ENCODE measurements around the gene OLR1.

OLR1 gene

DNA sequence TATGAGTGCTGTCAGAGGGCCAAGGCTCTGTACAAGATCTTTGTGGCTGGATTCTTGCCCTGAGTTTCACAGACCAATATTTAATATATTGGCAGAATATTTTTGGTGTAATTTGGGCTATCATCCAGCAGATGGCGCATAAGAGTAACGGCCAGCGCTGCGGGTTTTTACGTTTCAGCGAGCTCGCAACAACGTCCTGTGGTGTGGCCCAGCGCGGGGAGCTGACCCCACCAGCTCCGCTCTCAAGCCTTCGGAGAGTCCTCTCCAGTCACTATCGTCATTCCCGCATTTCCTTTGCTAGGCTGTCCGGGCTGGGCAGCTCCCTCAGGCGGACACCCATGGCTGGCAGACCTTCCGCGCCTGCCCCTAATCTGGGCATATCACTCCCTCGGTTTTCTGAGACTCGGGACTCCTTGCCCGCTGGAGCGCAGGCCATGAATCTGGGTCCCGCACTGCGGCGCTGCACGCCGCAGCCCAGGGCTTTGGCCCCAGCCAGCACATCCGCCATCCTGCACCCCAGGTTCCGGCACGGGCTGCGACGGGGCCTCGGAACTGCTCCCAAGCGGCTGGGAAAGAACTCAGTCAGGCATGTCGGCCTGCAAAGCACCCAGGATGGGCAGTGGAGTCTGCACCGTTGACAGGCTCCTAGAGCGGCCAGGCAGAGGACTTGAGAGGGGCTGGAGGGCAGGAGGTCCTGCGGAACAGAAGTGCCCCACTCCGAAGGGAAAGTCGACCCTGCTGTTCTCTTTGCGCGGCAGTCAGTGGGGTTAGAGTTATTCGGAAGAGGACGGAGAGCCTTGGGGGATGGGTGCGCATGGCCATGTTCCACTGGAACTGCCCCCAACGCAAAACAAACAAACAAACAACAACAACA is 18.4 kb downstream of the OLR1 start:
- peak; percentile 87 for DNase-seq (ENCODE audit: low spot score)

DNA sequence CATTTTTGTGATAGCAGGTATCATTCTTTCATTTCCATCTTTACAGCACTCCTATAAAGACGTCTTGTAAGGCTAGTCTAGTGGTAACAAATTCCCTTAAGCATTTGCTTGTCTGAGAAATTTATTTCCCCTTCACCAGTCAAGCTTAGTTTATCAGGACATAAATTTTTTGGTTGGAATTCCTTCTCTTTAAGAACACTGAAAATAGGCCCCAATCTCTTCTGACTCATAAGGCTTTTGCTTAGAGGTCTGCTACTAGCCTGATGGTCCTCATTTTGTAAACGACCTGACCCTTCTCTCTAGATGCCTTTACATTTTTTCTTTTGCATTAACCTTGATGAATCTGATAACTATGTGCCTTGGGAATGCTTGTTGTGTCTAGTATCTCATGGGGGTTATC is 20.3 kb downstream of the OLR1 start:
- DNase-seq (ENCODE audit: low spot score), result no peak

DNA sequence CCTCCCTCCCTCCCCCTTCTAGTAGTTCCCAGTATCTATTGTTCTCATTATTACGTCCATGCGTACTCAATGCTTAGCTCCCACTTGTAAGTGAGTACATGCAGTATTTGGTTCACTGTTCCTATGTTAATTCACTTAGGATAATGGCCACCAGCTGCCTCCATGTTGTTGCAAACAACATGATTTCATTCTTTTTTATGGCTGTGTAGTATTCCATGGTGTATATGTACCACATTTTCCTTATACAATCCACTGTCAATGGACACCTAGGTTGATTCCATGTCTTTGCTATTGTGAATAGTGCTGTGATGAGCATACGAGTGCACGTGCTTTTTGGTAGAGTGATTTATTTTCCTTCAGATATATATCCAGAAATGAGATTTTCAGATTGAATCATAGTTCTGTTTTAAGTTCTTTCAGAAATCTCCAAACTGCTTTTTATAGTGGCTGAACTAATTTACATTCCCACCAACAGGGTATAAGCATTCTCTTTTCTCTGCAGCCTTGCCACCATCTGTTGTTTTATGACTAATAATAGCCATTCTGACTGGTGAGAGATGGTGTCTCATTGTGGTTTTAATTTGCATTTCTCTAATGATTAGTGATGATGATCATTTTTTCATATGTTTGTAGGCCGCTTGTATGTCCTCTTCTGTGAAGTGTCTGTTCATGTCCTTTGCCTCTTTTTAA is 24.1 kb downstream of the OLR1 start:
- no peak for DNase-seq (ENCODE audit: low spot score)

GRCh38 chr12:10142976-10143589 is 28.8 kb downstream of the OLR1 start:
- no peak for DNase-seq (ENCODE audit: low spot score)

DNA sequence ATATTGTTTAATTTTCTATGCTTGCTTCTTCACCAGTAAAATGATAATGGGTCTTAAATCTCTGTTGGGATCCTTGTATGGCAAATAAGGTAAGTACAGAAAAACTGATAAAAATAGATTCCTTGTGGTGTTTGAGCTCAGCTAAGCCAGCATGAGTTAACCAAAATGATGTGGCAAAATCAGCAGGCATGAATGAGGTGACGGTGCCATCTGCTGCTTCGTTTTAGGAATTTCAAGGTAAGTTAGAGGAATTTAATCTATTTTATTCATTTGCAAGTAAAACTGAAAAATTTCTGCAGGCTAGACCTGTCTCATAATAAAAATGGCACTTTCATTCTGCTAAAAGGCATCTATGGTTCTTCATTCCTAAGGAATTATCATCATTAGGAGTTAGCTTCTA is 31.9 kb downstream of the OLR1 start:
- DNase-seq (ENCODE audit: low spot score), result peak; percentile 61

DNA sequence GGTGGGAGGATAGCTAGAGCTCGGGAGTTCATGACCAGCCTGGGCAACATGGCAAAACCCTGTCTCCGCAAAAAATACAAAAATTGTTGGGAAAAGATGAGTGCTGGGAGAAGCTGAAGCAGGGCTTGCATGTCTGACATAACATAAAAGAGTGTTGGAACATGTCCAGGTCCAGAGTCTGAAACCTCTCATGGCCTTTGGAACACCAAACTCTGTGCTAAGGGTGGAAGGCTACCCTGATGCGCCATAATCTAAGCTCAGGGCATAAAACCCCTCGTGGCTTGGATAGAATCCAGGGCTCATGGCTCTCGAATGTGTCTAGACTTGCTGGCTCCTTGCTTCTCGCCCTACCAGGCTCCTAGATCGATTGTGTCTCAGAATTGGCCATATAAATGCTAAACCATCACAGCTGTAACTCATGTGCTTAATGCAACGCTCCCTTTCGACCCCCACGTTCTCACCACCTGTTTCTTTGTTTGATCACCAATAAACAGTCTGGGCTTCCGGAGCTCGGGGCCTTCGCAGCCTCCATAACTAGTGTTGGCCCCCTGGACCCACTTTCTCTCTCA is 35.2 kb downstream of the OLR1 start:
- no peak for DNase-seq (ENCODE audit: low spot score)

GRCh38 chr12:10135126-10135525 is 36.8 kb downstream of the OLR1 start:
- no peak for DNase-seq (ENCODE audit: low spot score)

DNA sequence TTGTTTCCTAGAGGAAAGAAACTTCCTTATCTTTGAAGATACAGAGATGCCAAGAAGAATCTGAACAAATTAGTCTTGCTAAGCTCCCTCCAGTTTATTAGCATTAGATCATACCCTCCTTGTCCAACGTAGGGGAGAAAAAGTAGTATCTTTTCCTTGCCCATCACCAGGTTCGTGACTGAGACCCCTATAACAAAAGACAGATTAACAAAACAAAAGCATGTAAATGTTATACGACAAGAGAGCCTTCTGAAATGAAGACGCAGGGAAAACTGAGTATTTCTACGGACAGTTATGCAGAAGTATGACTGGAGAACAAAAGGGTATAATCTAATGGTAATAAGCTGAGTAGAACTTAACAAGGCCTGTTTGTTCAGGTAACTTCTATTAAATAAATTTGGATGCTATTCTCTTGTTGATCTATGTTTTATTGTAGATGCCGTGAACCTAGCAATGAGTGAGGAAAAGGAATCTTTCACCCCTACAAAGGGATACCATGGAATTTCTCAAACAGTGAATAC is 39.0 kb downstream of the OLR1 start:
- DNase-seq (ENCODE audit: low spot score), result no peak

DNA sequence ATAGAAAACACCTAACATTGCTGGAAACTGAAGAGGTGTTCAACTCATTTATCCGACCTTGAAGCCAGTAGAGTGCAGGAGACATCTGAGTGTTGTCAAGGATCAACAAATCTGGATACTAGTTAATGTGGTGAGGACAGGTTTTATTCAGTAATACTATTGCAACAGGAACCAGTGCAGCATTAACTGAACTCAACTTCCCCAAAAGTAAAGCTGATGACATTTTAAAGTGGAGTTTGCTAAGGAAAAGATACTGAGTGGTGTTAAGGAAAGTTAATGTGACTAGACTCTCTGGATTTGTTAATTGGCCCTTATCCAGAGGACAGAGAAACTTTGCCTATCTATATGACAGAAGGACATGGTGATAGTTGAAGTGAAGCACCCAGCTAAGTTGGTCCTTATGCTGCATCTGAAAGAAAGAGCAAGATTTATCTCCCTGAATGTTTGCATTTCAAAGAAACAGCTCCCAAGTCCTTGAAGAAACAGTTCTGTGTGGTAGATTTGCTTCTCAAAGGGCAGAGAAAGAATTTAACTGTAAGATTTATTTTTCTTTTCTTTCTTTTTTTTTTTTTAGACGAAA is 40.7 kb downstream of the OLR1 start:
- no peak for DNase-seq (ENCODE audit: low spot score)

- DNase-seq (ENCODE audit: low spot score), result no peak
Observed at GRCh38 chr12:10130042-10130441, 41.9 kb downstream of the OLR1 start, which contains the start of gene CLEC7A. TSS of gene CLEC7A (minus strand) at chr12:10130199. CDS start at chr12:10130082, 117 bp downstream.

DNA sequence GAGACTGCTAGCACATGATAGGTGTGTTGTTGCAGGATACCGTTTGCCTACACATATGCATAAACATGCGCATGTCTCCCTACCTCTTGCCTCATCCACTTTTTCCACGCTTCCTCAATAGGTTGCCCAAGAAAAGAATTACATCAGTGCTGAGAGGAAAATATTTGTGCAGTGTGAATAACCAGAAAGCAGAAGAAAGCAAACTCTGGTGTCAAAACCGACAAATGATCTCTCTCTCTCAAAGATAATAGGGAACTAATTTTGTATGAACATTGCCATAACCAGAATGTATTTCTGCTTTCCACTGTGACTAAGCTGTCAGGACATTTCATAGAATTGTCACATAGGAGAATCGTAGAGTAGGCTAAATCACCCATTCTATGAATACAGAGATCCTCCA is 43.2 kb downstream of the OLR1 start:
- DNase-seq (ENCODE audit: low spot score), result no peak

- no peak for DNase-seq (ENCODE audit: low spot score)
Observed at GRCh38 chr12:10126413-10126812, 45.5 kb downstream of the OLR1 start.

GRCh38 chr12:10122689-10123088 is 49.2 kb downstream of the OLR1 start:
- no peak for DNase-seq (ENCODE audit: low spot score)

DNA sequence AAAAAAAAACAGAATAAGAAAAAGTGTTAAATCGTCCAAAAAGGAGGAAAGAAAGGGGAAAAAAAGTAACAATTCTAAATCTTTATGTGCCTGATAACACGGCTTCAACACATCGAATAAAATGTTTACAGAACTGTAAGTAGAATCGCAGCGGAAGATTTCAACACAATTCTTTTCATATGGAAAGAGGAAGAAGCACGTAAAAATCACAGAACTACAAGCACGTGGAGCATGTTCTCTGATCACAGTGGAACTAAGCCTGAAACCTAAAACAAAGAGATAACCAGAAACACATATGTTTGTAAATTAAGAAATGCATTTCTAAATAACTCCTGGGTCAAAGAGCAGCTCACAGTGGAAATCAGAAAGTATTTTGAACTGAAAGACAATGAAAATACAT is 50.7 kb downstream of the OLR1 start:
- no peak for DNase-seq (ENCODE audit: low spot score)

GRCh38 chr12:10119066-10119465 is 52.9 kb downstream of the OLR1 start:
- DNase-seq (ENCODE audit: low spot score), result no peak

- DNase-seq (ENCODE audit: low spot score), result no peak
Observed at GRCh38 chr12:10115890-10116289, 56.0 kb downstream of the OLR1 start.

DNA sequence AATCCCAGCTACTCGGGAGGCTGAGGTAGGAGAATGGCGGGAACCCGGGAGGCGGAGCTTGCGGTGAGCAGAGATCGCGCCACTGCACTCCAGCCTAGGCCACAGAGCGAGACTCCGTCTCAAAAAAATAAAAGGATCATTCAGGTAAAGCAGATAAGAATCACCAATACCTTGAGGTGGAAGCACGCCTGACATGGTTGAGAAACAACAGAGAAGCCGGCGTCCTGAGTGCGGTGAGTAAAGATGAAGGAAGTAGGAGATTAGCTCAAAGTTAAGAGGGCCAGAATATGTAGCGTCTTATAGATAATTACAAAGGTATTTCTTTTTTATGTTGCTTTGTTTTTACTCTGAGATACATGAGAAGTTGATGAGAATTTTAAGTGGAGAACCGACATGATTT is 56.6 kb downstream of the OLR1 start:
- DNase-seq (ENCODE audit: low spot score), result no peak

DNA sequence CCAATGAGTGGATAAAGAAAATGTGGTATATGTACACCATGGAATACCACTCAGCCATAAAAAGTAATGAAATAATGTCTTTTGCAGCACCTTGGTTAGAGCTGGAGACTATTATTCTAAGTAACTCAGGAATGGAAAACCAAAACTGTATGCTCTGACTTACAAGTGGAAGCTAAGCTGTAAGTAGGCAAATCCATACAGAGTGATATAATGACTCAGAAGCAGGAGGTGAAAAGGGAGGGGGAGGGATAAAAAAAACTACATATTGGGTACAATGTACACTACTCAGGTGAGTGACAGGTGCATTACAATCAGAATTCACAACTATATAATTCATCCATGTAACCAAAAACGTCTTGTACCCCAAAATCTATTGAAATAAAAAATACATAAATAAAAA is 58.0 kb downstream of the OLR1 start:
- no peak for DNase-seq (ENCODE audit: low spot score)

DNA sequence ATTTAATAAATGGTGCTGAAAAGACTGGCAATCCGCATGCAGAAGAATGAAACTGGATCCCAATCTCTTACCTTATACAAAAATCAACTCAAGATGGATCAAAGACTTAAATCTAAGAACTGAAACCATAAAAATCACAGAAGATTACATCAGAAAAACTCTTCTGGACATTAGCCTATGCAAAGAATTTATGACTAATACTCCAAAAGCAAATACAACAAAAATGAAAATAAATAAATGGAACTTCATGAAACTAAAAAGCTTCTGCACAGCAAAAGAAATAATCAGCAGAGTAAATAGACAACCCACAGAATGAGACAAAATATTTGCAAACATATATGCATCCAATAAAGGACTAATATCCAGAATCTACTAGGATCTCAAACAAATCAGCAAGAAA is 58.9 kb downstream of the OLR1 start:
- no peak for DNase-seq (ENCODE audit: low spot score)

- DNase-seq (ENCODE audit: low spot score), result no peak
Observed at GRCh38 chr12:10111451-10111850, 60.5 kb downstream of the OLR1 start.

DNA sequence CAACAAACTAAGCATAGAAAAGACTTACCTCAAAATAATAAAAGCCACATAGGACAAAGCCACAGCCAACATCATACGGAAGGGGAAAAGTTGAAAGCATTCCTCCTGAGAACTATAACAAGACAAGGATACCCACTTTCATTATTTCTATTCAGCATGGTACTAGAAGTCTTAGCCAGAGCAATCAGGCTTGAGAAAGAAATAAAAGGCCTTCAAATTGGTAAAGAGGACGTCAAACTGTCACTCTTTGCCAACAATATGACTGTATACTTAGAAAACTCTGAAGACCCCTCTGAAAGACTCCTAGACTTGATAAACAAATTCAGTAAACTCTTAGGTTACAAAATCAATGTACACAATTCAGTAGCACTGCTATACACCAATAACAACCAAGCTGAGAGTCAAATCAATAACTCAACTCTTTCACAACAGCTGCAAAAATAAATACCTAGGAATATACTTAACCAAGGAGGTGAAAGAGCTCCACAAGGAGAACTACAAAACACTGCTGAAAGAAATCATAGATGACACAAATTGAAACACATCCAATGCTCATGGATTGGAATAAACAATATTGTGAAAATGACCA is 61.6 kb downstream of the OLR1 start:
- no peak for DNase-seq (ENCODE audit: low spot score)

Data from ecto neural progenitor cell (in vitro differentiated cells).